ENCODE results near the gene MLH3. TPM values are rescaled to one million over a fixed set of nuclear protein-coding genes. Genes with fewer than 3 reads are reported as not detected.

The MLH3 gene
- total RNA-seq, 4 donors from 2014 or later, result 27.4 to 41.9 (median 31.1) TPM

- TF ChIP-seq CTCF (IDR thresholded peaks at IDR 0.05; ENCODE audit: low read depth), result no peak
Observed at GRCh38 chr14:75032939-75033338, 18.3 kb downstream of the MLH3 start.

- TF ChIP-seq CTCF (IDR thresholded peaks at IDR 0.05; ENCODE audit: low read depth), result no peak
Observed at GRCh38 chr14:75030147-75030546, 21.1 kb downstream of the MLH3 start.

- TF ChIP-seq CTCF (IDR thresholded peaks at IDR 0.05; ENCODE audit: low read depth), result no peak
Observed at GRCh38 chr14:75025876-75026275, 25.4 kb downstream of the MLH3 start.

- TF ChIP-seq CTCF (IDR thresholded peaks at IDR 0.05; ENCODE audit: low read depth), result no peak
Observed at GRCh38 chr14:75025082-75025481, 26.2 kb downstream of the MLH3 start.

- no peak for TF ChIP-seq CTCF (IDR thresholded peaks at IDR 0.05; ENCODE audit: low read depth)
Observed at GRCh38 chr14:75023108-75023507, 28.2 kb downstream of the MLH3 start.

- no peak for TF ChIP-seq CTCF (IDR thresholded peaks at IDR 0.05; ENCODE audit: low read depth)
Observed at GRCh38 chr14:75022655-75023054, 28.6 kb downstream of the MLH3 start.

- no peak for TF ChIP-seq CTCF (IDR thresholded peaks at IDR 0.05; ENCODE audit: low read depth)
Observed at GRCh38 chr14:75018694-75019093, 32.6 kb downstream of the MLH3 start.

All from subcutaneous adipose tissue (tissue), 4 donors.